HepG2 (cell line): ENCODE measurements around the gene NOL4L. TPM values are rescaled to one million over a fixed set of nuclear protein-coding genes. Genes with fewer than 3 reads are reported as not detected.

ENCODE experiments used
- CHD2 ChIP-seq: IDR thresholded peaks from 2 replicates; pipeline ENCODE4 v1.6.1; 2011; ENCODE audit warnings: low read depth, low read length, improper control_type of control experiment
- GPBP1L1 ChIP-seq: sonication (generic); formaldehyde crosslinking; IDR thresholded peaks from 2 replicates; pipeline ENCODE4 v1.5.0; 2020; ENCODE audit warnings: mild to moderate bottlenecking, missing genetic modification reagents
- HNRNPL ChIP-seq: fragments of 200-400 bp; formaldehyde crosslinking; IDR thresholded peaks from 2 replicates; pipeline ENCODE4 v1.6.1; 2017; ENCODE audit warnings: mild to moderate bottlenecking, low read depth, low read length
- KDM4B ChIP-seq: sonication (generic); formaldehyde crosslinking; IDR thresholded peaks from 2 replicates; pipeline ENCODE4 v1.4.0; 2020; ENCODE audit warnings: missing genetic modification reagents
- MIER2 ChIP-seq: IDR thresholded peaks from 2 replicates; pipeline ENCODE4 v1.6.1; 2016; ENCODE audit warnings: missing biosample characterization, missing genetic modification reagents
- MXI1 ChIP-seq: IDR thresholded peaks from 3 replicates; pipeline ENCODE4 v1.6.1; 2012; ENCODE audit warnings: low read depth, low read length, inconsistent platforms, borderline replicate concordance
- NFAT5 ChIP-seq: sonication (generic); formaldehyde crosslinking; IDR thresholded peaks from 2 replicates; pipeline ENCODE4 v1.4.0; 2020; ENCODE audit warnings: missing genetic modification reagents
- NFRKB ChIP-seq: fragments of 450-650 bp; IDR thresholded peaks from 2 replicates; pipeline ENCODE4 v1.6.1; 2017
- TBP ChIP-seq: sonication (generic); formaldehyde crosslinking; IDR thresholded peaks from 2 replicates; pipeline ENCODE4 v1.5.0; 2020; ENCODE audit warnings: missing genetic modification reagents
- TFAP4 ChIP-seq: sonication (generic); IDR thresholded peaks from 2 replicates; pipeline ENCODE4 v1.6.1; 2016; ENCODE audit warnings: low read depth, borderline replicate concordance
- YY1 ChIP-seq: IDR thresholded peaks from 2 replicates; pipeline ENCODE4 v1.6.1; 2011; ENCODE audit warnings: low read length, low read depth, moderate library complexity, mild to moderate bottlenecking; ENCODE audit not compliant: insufficient read depth, insufficient replicate concordance
- ZBTB2 ChIP-seq: sonication (generic); formaldehyde crosslinking; IDR thresholded peaks from 2 replicates; pipeline ENCODE4 v1.8.0; 2022; ENCODE audit warnings: low read depth, missing genetic modification reagents
- ZFP36L2 ChIP-seq: sonication (generic); formaldehyde crosslinking; IDR thresholded peaks from 2 replicates; pipeline ENCODE4 v1.4.0; 2020; ENCODE audit warnings: missing genetic modification reagents
- ZNF138 ChIP-seq: sonication (generic); formaldehyde crosslinking; IDR thresholded peaks from 2 replicates; pipeline ENCODE4 v1.5.0; 2020; ENCODE audit warnings: mild to moderate bottlenecking, low read depth, missing genetic modification reagents
- ZNF672 ChIP-seq: sonication (generic); formaldehyde crosslinking; IDR thresholded peaks from 2 replicates; pipeline ENCODE4 v1.8.1; 2022; ENCODE audit warnings: missing genetic modification reagents
- ZNF768 ChIP-seq: sonication (generic); formaldehyde crosslinking; IDR thresholded peaks from 2 replicates; pipeline ENCODE4 v1.4.0; 2020; ENCODE audit warnings: missing genetic modification reagents
- ZSCAN25 ChIP-seq: sonication (generic); formaldehyde crosslinking; IDR thresholded peaks from 2 replicates; pipeline ENCODE4 v1.8.0; 2022; ENCODE audit warnings: mild to moderate bottlenecking, missing genetic modification reagents
- polyA plus RNA-seq, 8 experiments: library from polyadenylated mRNA; depleted of rRNA in 3 of 8; stranded (reverse) in 7 of 8; unstranded in 1 of 8; fragments of >200 nt; fragmentation: Illumina TruSeq in 4 of 8; extraction: Trizol in 4 of 8; gene quantifications; 2 replicates each; pipeline versions ENCODE4 v1.2.1 to v1.2.3, GENCODE V29; 2011 to 2016; ENCODE audit warnings: low read depth in 4 of 8, missing spikeins in 1 of 8, mixed read lengths in 1 of 8; ENCODE audit not compliant: insufficient read depth in 1 of 8
- total RNA-seq, 5 experiments: library from RNA; depleted of rRNA; stranded (reverse); fragments of >200 nt; fragmentation: Illumina TruSeq; extraction: Trizol; gene quantifications; 2 replicates each; pipeline ENCODE4 v1.2.3, GENCODE V29; 2016; ENCODE audit warnings: low read depth in 1 of 5
- TF ChIP-seq, protein P1 (sequence below): sonication (generic); formaldehyde crosslinking; IDR thresholded peaks from 2 replicates; pipeline ENCODE4 v1.8.1; 2022; ENCODE audit warnings: mild to moderate bottlenecking, missing genetic modification reagents

The NOL4L gene
- total and polyA plus RNA-seq, 2 of the 13 experiments (the other 11 are each of a cell fraction or from before 2014, with no cell fraction given): 16.6 to 35.4 TPM

- TF ChIP-seq TBP (CRISPR knock-in tag) (0 out of 2 replicates have a peak, but pooled peaks have one; percentile 61), ZBTB2 (CRISPR knock-in tag) (no peak), NFRKB (no peak), TFAP4 (peak; percentile 100), ZNF138 (CRISPR knock-in tag) (no peak), ZFP36L2 (CRISPR knock-in tag) (peak; percentile 37; the same call in 1 of the 2 replicates), CHD2 (peak; percentile 64; the same call in 1 of the 2 replicates), GPBP1L1 (CRISPR knock-in tag) (no peak), MXI1 (peak; percentile 79; the same call in 1 of the 3 replicates), MIER2 (CRISPR knock-in tag) (peak; percentile 77), NFAT5 (CRISPR knock-in tag) (0 out of 2 replicates have a peak, but pooled peaks have one; percentile 73), KDM4B (CRISPR knock-in tag) (peak; percentile 95), YY1 (peak; percentile 83), ZSCAN25 (CRISPR knock-in tag) (peak; percentile 91), HNRNPL (peak; percentile 99), ZNF768 (CRISPR knock-in tag) (peak; percentile 91), ZNF672 (CRISPR knock-in tag) (no peak)
- TF ChIP-seq, protein P1, sequence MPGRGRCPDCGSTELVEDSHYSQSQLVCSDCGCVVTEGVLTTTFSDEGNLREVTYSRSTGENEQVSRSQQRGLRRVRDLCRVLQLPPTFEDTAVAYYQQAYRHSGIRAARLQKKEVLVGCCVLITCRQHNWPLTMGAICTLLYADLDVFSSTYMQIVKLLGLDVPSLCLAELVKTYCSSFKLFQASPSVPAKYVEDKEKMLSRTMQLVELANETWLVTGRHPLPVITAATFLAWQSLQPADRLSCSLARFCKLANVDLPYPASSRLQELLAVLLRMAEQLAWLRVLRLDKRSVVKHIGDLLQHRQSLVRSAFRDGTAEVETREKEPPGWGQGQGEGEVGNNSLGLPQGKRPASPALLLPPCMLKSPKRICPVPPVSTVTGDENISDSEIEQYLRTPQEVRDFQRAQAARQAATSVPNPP (CRISPR knock-in tag): no peak
These were observed 43.5 kb downstream of the NOL4L start (continued) for GRCh38 chr20:32541323-32542258.
